H1 (cell line): Measurements from ENCODE around the gene MAP4. TPM values are rescaled to one million over a fixed set of nuclear protein-coding genes. Genes with fewer than 3 reads are reported as not detected.

Source experiments
- CTCF ChIA-PET: fragments of 300-600 bp; sonication (Branson Sonifier 250); formaldehyde crosslinking; loops from one replicate; lab custom pipeline; 2021; ENCODE audit not compliant: partially characterized antibody; lab: Charles Lee
- POLR2A ChIA-PET: fragments of 300-600 bp; sonication (Branson Sonifier 250); formaldehyde crosslinking; loops from one replicate; lab custom pipeline; 2021; ENCODE audit warnings: inconsistent platforms; ENCODE audit not compliant: partially characterized antibody; lab: Charles Lee
- DNase-seq, 2 experiments: peaks; one replicate each; pipeline versions ENCODE4 v3.0.0 to v3.0.0-alpha.2; 2010 to 2022; ENCODE audit warnings: low spot score in 2 of 2, low read depth in 1 of 2, mixed read lengths in 1 of 2
- FAIRE-seq: peaks from 2 replicates; lab custom pipeline; 2011; peaks lifted over from hg19 to GRCh38; lab: Jason Lieb, UNC
- H2AFZ ChIP-seq: 2 replicates; pipeline ENCODE4 v1.8.1; 2012; ENCODE audit warnings: low read length, inconsistent platforms
- H2AK5ac ChIP-seq: 2 replicates; pipeline ENCODE4 v1.6.1; 2013; ENCODE audit warnings: low read depth, low read length
- H2BK120ac ChIP-seq: replicated peaks from 2 replicates; pipeline ENCODE3; 2013; ENCODE audit warnings: low read depth, low read length, inconsistent platforms
- H2BK12ac ChIP-seq: 2 replicates; pipeline ENCODE4 v1.6.1; 2013; ENCODE audit warnings: low read depth, low read length
- H2BK15ac ChIP-seq: 2 replicates; pipeline ENCODE4 v1.6.1; 2013; ENCODE audit warnings: low read length
- H2BK20ac ChIP-seq: 2 replicates; pipeline ENCODE4 v1.6.1; 2013; ENCODE audit warnings: low read length
- H2BK5ac ChIP-seq: 2 replicates; pipeline ENCODE4 v1.6.1; 2013; ENCODE audit warnings: low read depth, low read length
- H3K14ac ChIP-seq: 2 replicates; pipeline ENCODE4 v1.6.1; 2013; ENCODE audit warnings: inconsistent platforms; ENCODE audit not compliant: insufficient read length
- H3K18ac ChIP-seq: 2 replicates; pipeline ENCODE4 v1.6.1; 2013; ENCODE audit warnings: low read length; ENCODE audit errors: extremely low read depth
- H3K23ac ChIP-seq: 2 replicates; pipeline ENCODE4 v1.6.1; 2013; ENCODE audit warnings: inconsistent platforms; ENCODE audit not compliant: insufficient read length
- H3K23me2 ChIP-seq: 2 replicates; pipeline ENCODE4 v1.6.1; 2013; ENCODE audit warnings: low read depth, low read length
- H3K27ac ChIP-seq: 2 replicates; pipeline ENCODE4 v1.6.1; 2011; ENCODE audit warnings: low read depth, low read length, inconsistent platforms
- H3K27me3 ChIP-seq, 4 experiments: replicated peaks in 1 of 4; 1 replicate in 1 of 4; 2 replicates in 3 of 4; pipeline versions ENCODE4 v1.6.1 to v1.8.1; 2011 to 2013; ENCODE audit warnings: low read length in 3 of 4, mild to moderate bottlenecking in 3 of 4, inconsistent platforms in 2 of 4, mixed read lengths in 2 of 4, moderate library complexity in 1 of 4; ENCODE audit not compliant: control insufficient read depth in 3 of 4, insufficient read depth in 3 of 4; ENCODE audit errors: extremely low read depth in 1 of 4
- H3K36me3 ChIP-seq, 4 experiments: 2 replicates each; pipeline versions ENCODE4 v1.6.1 to v1.8.1; 2011 to 2013; ENCODE audit warnings: mild to moderate bottlenecking in 4 of 4, low read length in 3 of 4, moderate library complexity in 2 of 4, control low read depth in 1 of 4, inconsistent platforms in 1 of 4; ENCODE audit not compliant: insufficient read depth in 4 of 4, control insufficient read depth in 2 of 4
- H3K4ac ChIP-seq: replicated peaks from 2 replicates; pipeline ENCODE3; 2013; ENCODE audit warnings: low read length, low read depth, mixed read lengths, inconsistent platforms; ENCODE audit not compliant: insufficient read length
- H3K4me1 ChIP-seq, 4 experiments: replicated peaks in 1 of 4; 1 replicate in 1 of 4; 2 replicates in 3 of 4; pipeline versions ENCODE4 v1.6.1 to v1.8.1; 2011 to 2013; ENCODE audit warnings: low read length in 3 of 4, inconsistent platforms in 2 of 4, mixed read lengths in 1 of 4; ENCODE audit not compliant: insufficient read depth in 4 of 4, control insufficient read depth in 3 of 4
- H3K4me2 ChIP-seq, 2 experiments: 2 replicates each; pipeline versions ENCODE4 v1.6.1 to v1.8.1; 2011 to 2013; ENCODE audit warnings: low read depth in 2 of 2, low read length in 2 of 2, control low read depth in 1 of 2, inconsistent platforms in 1 of 2, mild to moderate bottlenecking in 1 of 2; ENCODE audit not compliant: insufficient read depth in 1 of 2
- H3K4me3 ChIP-seq, 4 experiments: fragments of 200-600, 300-600 bp in 1 of 4; sonication (generic), shearing (Covaris generic), sonication (Bioruptor Twin) in 1 of 4; 2 replicates each; pipeline versions ENCODE4 v1.5.1 to v1.8.1; 2011 to 2016; ENCODE audit warnings: low read length in 4 of 4, low read depth in 3 of 4, control low read depth in 2 of 4, inconsistent platforms in 2 of 4, mild to moderate bottlenecking in 2 of 4, mixed read lengths in 1 of 4, moderate library complexity in 1 of 4; ENCODE audit not compliant: insufficient read depth in 2 of 4; ENCODE audit errors: extremely low read depth in 1 of 4
- H3K56ac ChIP-seq: replicated peaks from 2 replicates; pipeline ENCODE3; 2013; ENCODE audit warnings: low read depth, mild to moderate bottlenecking, mixed read lengths, low read length, inconsistent platforms; ENCODE audit not compliant: insufficient read length
- H3K79me1 ChIP-seq: 2 replicates; pipeline ENCODE4 v1.6.1; 2013; ENCODE audit warnings: low read depth, low read length, control low read depth
- H3K79me2 ChIP-seq, 2 experiments: 2 replicates each; pipeline versions ENCODE4 v1.6.1 to v1.8.1; 2012 to 2013; ENCODE audit warnings: low read length in 2 of 2, mild to moderate bottlenecking in 2 of 2, inconsistent platforms in 1 of 2; ENCODE audit not compliant: insufficient read depth in 2 of 2, control insufficient read depth in 1 of 2
- H3K9ac ChIP-seq, 4 experiments: replicated peaks in 1 of 4; 1 replicate in 1 of 4; 2 replicates in 3 of 4; pipeline versions ENCODE4 v1.6.1 to v1.8.1; 2011 to 2013; ENCODE audit warnings: low read depth in 3 of 4, low read length in 3 of 4, control low read depth in 2 of 4, mild to moderate bottlenecking in 2 of 4, moderate library complexity in 2 of 4, inconsistent platforms in 1 of 4; ENCODE audit errors: extremely low read depth in 1 of 4
- H3K9me3 ChIP-seq, 2 experiments: 2 replicates each; pipeline versions ENCODE4 v1.6.1 to v1.8.1; 2012 to 2013; ENCODE audit warnings: mild to moderate bottlenecking in 2 of 2, moderate library complexity in 2 of 2, control low read depth in 1 of 2, inconsistent platforms in 1 of 2, low read depth in 1 of 2, low read length in 1 of 2, mixed read lengths in 1 of 2; ENCODE audit not compliant: insufficient read depth in 2 of 2
- H4K20me1 ChIP-seq, 2 experiments: replicated peaks in 1 of 2; 2 replicates each; pipeline versions ENCODE3 to v1.8.1; 2011 to 2013; ENCODE audit warnings: inconsistent platforms in 2 of 2, low read length in 2 of 2, mild to moderate bottlenecking in 1 of 2; ENCODE audit not compliant: insufficient read depth in 2 of 2, control insufficient read depth in 1 of 2
- H4K5ac ChIP-seq: 2 replicates; pipeline ENCODE4 v1.6.1; 2013; ENCODE audit warnings: low read length, low read depth, mixed read lengths, inconsistent platforms; ENCODE audit not compliant: insufficient read length
- H4K8ac ChIP-seq: 2 replicates; pipeline ENCODE4 v1.8.0; 2013; ENCODE audit warnings: mild to moderate bottlenecking, moderate library complexity, low read length, inconsistent platforms; ENCODE audit not compliant: insufficient read depth; ENCODE audit errors: extremely low read depth
- H4K91ac ChIP-seq: replicated peaks from 2 replicates; pipeline ENCODE3; 2013; ENCODE audit warnings: low read length, mixed read lengths, inconsistent platforms; ENCODE audit not compliant: insufficient read length
- EZH2 ChIP-seq: fragments of 200-600 bp; sonication (generic); IDR thresholded peaks from 2 replicates; pipeline ENCODE4 v1.7.1; 2012; ENCODE audit warnings: low read depth, mild to moderate bottlenecking, moderate library complexity, low read length, inconsistent platforms; ENCODE audit not compliant: severe bottlenecking
- RFX5 ChIP-seq: IDR thresholded peaks from 2 replicates; pipeline ENCODE4 v1.6.1; 2011; ENCODE audit warnings: low read depth, low read length, improper control_type of control experiment, borderline replicate concordance
- RNF2 ChIP-seq: fragments of 200-900, 300-1000 bp; sonication (generic); IDR thresholded peaks from 2 replicates; pipeline ENCODE4 v1.7.1; 2016; ENCODE audit warnings: borderline replicate concordance, low read depth, mild to moderate bottlenecking, antibody characterized with exemption, low read length; ENCODE audit not compliant: poor library complexity, severe bottlenecking; ENCODE audit errors: missing control alignments
- RXRA ChIP-seq: IDR thresholded peaks from 2 replicates; pipeline ENCODE4 v1.6.1; 2011; ENCODE audit warnings: low read depth, mild to moderate bottlenecking, low read length, moderate library complexity; ENCODE audit not compliant: insufficient read depth
- SAP30 ChIP-seq: fragments of 300-600 bp; sonication (generic); IDR thresholded peaks from 2 replicates; pipeline ENCODE4 v1.7.1; 2012; ENCODE audit warnings: low read length, moderate library complexity, mild to moderate bottlenecking, inconsistent platforms; ENCODE audit not compliant: insufficient read depth, insufficient replicate concordance
- SIX5 ChIP-seq: IDR thresholded peaks from 2 replicates; pipeline ENCODE4 v1.6.1; 2011; ENCODE audit warnings: mild to moderate bottlenecking, low read depth, low read length
- TAF1 ChIP-seq: IDR thresholded peaks from 2 replicates; pipeline ENCODE4 v1.6.1; 2011; ENCODE audit warnings: mild to moderate bottlenecking, low read depth, low read length
- ZNF274 ChIP-seq: IDR thresholded peaks from 2 replicates; pipeline ENCODE4 v1.7.0; 2012; ENCODE audit warnings: low read length, borderline replicate concordance; ENCODE audit errors: extremely low read depth
- WGBS, 2 experiments: shearing (Covaris generic) in 1 of 2; methylation state at CpG; one replicate each; pipeline versions ENCODE4 v1.1.6 to v1.1.7; 2013 to 2015; ENCODE audit warnings: low lambda C conversion rate in 2 of 2, mixed read lengths in 2 of 2, inconsistent platforms in 1 of 2, low coverage in 1 of 2, missing lambda C conversion rate in 1 of 2; ENCODE audit not compliant: insufficient replicate concordance in 2 of 2, insufficient coverage in 1 of 2, insufficient read length in 1 of 2; ENCODE audit errors: extremely low coverage in 1 of 2, missing lambda C conversion rate in 1 of 2; 5-methylcytosine and 5-hydroxymethylcytosine counted together
- polyA plus RNA-seq, 7 experiments: library from polyadenylated mRNA; depleted of rRNA in 3 of 7; stranded (reverse) in 5 of 7; unstranded in 2 of 7; fragments of >200 nt in 5 of 7; fragments of 200-250 nt in 2 of 7; gene quantifications; 1 replicate in 5 of 7; 2 replicates in 1 of 7; 4 replicates in 1 of 7; pipeline versions ENCODE4 v1.2.1 to v1.2.3, GENCODE V29; 2011 to 2013; ENCODE audit warnings: missing spikeins in 2 of 7, mixed read lengths in 2 of 7
- total RNA-seq: library from RNA; stranded (reverse); fragmentation: NEBNext Ultra II Directional; extraction: Animal tissue kit (Norgen Biotek cat#: 25700); gene quantifications from 2 replicates; pipeline ENCODE4 v1.2.1, GENCODE V29; 2021
- TF ChIP-seq, protein P1 (sequence below): IDR thresholded peaks from 2 replicates; pipeline ENCODE4 v1.6.1; 2011; ENCODE audit warnings: low read length, improper control_type of control experiment
- TF ChIP-seq, protein P2 (sequence below): IDR thresholded peaks from 2 replicates; pipeline ENCODE4 v1.6.1; 2012; ENCODE audit warnings: inconsistent platforms
- TF ChIP-seq, protein P3 (sequence below): IDR thresholded peaks from 2 replicates; pipeline ENCODE4 v1.6.1; 2012; ENCODE audit warnings: inconsistent platforms

The MAP4 gene
- total and polyA plus RNA-seq, 2 of the 8 experiments (the other 6 are each of a cell fraction or from before 2014, with no cell fraction given) = 67.0 to 179 TPM

DNA sequence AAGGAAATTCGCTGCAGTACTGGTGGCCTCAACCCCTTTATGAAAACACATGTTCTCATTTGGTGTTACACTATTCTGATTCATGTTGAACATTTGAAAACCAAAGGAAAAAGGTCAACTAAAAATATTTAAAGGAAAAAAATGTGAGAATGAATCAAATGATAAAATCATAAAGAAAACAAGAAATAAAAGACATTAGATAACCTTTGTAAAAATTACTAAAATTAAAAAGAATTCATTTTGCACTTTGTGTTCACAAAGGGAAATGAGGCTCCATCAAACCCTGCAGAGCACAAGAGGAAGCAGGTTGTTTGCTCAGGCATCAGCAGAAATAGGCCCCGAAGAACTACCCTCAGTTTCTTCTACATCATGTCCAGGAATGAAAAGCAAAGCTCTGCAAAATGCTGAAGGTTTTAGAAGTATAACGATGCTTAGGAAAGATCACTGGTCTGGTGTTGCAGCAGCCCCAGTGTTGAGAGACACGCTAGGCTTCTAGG lies 41.2 kb downstream of the MAP4 start:
- H3K4me3 ChIP-seq = no peak overlapping the region
- FAIRE-seq = no peak
- TF ChIP-seq EZH2 (no peak), RFX5 (no peak), SAP30 (no peak), TAF1 (no peak), RNF2 (no peak), ZNF274 (no peak), RXRA (no peak), SIX5 (no peak)
- TF ChIP-seq, protein P1, sequence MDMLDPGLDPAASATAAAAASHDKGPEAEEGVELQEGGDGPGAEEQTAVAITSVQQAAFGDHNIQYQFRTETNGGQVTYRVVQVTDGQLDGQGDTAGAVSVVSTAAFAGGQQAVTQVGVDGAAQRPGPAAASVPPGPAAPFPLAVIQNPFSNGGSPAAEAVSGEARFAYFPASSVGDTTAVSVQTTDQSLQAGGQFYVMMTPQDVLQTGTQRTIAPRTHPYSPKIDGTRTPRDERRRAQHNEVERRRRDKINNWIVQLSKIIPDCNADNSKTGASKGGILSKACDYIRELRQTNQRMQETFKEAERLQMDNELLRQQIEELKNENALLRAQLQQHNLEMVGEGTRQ = no peak
- TF ChIP-seq, protein P2, sequence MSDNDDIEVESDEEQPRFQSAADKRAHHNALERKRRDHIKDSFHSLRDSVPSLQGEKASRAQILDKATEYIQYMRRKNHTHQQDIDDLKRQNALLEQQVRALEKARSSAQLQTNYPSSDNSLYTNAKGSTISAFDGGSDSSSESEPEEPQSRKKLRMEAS = no peak
- TF ChIP-seq, protein P3, sequence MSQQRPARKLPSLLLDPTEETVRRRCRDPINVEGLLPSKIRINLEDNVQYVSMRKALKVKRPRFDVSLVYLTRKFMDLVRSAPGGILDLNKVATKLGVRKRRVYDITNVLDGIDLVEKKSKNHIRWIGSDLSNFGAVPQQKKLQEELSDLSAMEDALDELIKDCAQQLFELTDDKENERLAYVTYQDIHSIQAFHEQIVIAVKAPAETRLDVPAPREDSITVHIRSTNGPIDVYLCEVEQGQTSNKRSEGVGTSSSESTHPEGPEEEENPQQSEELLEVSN = no peak

More for the DNA sequence above, 41.2 kb downstream of the MAP4 start:
- H4K8ac ChIP-seq = no peak overlapping the region
- ChIA-PET CTCF (interaction anchor here (0.7 kb wide), 1 partner anchor 148 kb away, joined by 3 read pairs; no protein-coding TSS in a partner anchor), POLR2A (no interaction called here)
- H3K4ac ChIP-seq = no peak overlapping the region
- H4K91ac ChIP-seq = no peak overlapping the region
- H2BK20ac ChIP-seq = no peak overlapping the region
- no peak overlapping the region for H3K23ac ChIP-seq
- no peak for DNase-seq
- 92% methylated on average over 4 of the region's 4 CpGs; no CpG with 5 or more reads in 1 of the 2 experiments for WGBS, 2 experiments
- H3K18ac ChIP-seq = no peak overlapping the region
- no peaks in the 10 kb centered on the region for H3K27me3 ChIP-seq
- peaks cover 0 to 2% (median 0%) of the 10 kb centered on the region in 4 experiments; a peak in 1 of 8 replicates for H3K36me3 ChIP-seq
- H4K20me1 ChIP-seq = no peaks in the 10 kb centered on the region
- H2AK5ac ChIP-seq = no peak overlapping the region
- H3K9ac ChIP-seq = no peak overlapping the region
- H3K9me3 ChIP-seq = no peaks in the 10 kb centered on the region
- H3K4me1 ChIP-seq = no peaks in the 10 kb centered on the region
- no peak overlapping the region for H2BK5ac ChIP-seq
- H3K56ac ChIP-seq = no peak overlapping the region
- H2BK120ac ChIP-seq = no peak overlapping the region
- H3K14ac ChIP-seq = no peak overlapping the region
- no peak overlapping the region for H4K5ac ChIP-seq
- peaks cover 0 to 3% of the 10 kb centered on the region in 2 experiments; a peak in 1 of 4 replicates for H3K79me2 ChIP-seq
- no peak overlapping the region for H3K4me2 ChIP-seq
- no peak overlapping the region for H2AFZ ChIP-seq
- no peak overlapping the region for H2BK15ac ChIP-seq
- H3K27ac ChIP-seq = no peak overlapping the region
- no peak overlapping the region for H2BK12ac ChIP-seq
- H3K23me2 ChIP-seq = no peaks in the 10 kb centered on the region
- H3K79me1 ChIP-seq = no peaks in the 10 kb centered on the region
